ENCODE measurements around the gene ZNF750. TPM values are rescaled to one million over a fixed set of nuclear protein-coding genes. Genes with fewer than 3 reads are reported as not detected.

Gene ZNF750
- total RNA-seq, 1 donor from 2014 or later, result 31.3 TPM

DNA sequence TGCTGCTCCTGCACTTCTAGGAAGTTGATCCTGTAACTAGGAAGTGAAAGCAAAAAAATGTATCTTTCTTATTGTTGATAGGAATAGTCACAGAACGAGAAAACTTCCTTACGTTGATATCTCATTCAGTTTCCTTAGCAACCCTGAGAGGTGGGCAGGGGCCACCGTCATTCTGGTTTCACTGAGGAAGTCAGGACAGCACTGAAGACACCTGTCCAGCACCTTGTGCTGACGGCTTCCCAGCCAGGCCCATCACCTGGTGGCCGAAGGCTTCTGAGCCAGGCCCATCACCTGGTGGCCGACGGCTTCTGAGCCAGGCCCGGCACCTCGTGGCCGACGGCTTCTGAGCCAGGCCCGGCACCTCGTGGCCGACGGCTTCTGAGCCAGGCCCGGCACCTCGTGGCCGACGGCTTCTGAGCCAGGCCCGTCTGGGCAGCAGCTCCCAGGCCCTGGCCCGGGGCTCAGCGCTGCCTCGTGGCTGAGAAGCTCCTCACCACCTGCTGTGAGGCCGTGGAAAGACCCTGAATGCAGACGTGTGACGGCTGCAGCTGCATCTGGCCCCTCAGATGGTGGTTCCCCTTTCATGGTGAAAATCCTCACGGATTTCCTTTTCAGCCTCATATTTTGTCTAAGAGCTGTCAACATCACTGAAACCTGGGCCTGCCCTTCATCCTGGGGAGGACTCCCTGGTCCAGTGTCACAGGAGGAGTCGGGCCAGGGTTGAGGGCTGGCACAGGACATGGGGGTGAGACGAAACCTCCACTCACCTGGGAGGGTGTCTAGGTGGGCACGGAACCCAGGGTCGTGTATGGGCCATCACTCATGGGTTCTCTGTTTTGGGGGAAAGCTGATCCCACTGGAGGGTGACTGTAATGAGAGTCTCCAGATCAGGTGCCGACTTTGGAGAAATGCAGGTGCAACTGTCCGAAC, 33.0 kb upstream of the ZNF750 start:
- DNase-seq, result no peak

DNA sequence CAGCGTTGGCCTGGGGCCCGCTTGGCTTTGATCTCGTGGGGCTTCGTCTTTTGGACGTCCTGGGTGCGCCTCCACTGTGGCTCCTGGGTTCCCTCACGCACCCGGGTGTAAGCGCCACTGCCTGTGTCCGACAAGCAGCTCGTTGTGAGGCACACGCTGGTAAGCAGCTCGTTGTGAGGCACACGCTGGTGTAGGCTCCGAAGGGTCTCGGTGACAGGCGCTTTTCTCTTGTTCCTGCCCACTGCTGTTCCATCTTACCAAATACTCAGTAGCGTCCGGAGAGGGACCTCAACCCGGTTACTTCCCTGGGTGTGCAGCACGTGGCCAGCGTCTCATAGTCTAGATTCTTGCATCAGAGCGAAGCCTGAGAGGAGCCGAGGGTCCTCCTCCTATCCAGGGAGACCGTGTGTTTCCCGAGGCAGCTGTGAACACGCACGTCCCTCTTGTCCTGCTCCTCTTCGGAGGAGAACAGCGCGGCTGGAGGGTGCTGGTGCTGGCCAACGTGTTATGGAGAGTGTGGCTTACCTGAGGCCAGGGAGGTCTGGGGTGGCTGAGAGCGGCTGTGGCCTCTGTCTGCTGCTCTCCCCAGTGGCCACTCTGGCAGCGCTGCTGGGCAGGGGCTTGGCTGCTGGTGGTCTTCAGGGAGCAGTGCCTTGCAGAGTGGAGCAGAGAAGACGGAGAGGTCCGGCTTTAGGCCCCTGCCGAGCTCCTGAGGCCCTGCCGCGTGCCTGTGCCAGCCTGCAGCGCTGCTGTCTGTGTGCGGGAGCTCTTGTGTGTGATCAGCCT, 32.1 kb upstream of the ZNF750 start:
- DNase-seq, result no peak

DNA sequence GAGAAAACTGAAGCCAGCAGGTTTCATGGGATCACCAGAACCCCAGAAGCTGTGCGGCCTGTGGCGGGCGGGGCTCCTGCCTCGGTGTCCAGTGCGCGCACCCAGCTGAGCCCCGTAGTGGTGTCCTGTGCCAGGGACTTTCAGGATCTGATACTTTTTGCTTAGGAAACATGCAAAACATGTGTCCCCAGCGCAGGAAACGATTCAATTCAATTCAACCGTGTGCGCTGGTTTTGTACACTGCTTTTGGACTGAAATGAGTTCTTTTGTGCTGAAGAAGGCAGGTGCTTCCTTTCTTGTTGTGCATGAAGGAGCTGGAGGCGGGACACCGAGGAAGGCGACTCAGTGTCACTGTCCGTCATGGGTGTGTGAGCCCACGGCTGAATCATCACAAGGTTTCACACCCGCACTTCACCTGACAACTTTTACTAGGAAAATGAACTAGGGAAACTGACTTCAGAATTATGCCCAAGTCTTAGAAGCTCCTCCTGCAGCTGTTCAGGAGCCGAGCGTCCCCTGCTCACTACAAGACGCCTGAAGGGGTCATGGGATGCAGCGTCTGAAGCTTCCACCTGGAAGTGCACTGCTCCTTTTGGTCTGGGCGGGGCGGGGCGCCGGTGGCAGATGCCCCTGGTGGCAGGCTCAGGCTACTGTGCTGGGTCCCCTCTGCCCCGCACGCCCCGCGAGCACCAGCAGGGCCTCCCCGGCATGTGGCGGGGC, 31.4 kb upstream of the ZNF750 start:
- no peak for DNase-seq

DNA sequence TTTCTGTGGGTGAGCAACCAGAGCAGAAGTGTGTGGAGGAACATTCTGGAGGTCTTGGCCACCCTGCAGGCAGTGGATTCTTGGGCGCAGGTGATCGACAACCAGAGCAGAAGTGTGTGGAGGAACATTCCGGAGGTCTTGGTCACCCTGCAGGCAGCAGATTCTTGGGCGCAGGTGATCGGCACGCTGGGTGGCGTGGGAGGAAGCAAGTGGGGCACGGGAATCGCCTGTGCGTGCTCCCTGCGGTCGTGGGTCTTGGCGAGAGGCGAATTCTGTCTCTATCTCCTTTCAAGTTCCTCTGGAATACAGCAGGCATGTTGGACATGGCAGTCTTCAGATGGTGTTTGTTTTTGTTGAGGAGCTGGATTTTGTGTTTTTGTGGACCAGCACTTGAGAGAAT, 30.7 kb upstream of the ZNF750 start:
- no peak for DNase-seq

DNA sequence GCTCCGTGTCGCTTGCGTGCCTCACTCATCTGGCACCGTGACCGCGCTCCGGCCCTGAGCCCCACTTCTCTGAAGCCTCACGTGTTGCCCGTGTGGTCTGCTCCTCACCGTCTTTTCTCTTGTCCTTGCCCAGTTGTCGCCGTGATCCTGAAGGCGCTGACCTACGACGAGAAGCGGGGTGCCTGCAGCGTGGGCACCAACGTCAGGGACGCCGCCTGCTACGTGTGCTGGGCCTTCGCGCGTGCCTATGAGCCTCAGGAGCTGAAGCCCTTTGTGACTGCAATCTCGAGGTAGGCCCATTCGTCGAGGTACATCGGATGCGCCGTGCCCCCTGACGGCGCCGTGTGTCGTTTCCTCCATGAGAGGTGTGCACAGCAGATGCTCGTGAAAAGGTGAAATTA, 30.3 kb upstream of the ZNF750 start:
- DNase-seq, result no peak

DNA sequence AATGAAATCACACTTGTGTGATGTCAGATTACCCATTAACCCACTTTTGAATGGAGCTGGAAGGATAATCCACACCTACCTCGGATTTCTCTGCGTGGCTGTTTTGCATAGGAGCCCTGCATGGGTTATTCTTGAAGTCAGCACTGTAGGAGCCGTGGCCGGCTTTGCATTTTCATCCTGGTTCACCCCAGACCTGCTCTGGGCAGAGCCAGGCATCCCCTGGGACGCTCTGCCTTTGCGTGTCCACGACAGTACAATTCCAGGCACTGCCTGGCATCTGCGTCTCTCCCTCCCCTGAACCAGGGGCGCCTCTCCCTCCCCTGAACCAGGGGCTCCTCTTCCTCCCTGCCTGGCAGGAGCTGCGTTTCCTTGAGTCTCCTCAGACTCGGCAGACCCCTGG, 29.7 kb upstream of the ZNF750 start:
- no peak for DNase-seq

DNA sequence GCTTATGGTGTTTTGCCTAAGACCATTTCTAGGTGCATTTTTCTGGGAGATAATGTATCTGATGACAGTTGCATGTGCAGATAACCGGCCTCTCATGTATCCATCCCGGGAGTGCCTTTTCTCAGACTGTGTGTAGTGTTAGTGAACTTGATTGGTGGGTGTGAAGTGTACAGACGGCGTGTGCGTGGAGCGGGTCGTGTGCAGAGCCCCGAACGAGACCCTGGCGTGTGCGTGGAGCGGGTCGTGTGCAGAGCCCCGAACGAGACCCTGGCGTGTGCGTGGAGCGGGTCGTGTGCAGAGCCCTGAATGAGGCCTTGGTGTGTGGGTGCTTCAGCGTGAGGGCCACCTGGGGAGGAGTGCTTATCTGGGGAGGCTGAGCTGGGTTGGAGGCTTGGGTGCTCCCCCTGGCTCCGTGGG, 28.9 kb upstream of the ZNF750 start:
- DNase-seq, result no peak

DNA sequence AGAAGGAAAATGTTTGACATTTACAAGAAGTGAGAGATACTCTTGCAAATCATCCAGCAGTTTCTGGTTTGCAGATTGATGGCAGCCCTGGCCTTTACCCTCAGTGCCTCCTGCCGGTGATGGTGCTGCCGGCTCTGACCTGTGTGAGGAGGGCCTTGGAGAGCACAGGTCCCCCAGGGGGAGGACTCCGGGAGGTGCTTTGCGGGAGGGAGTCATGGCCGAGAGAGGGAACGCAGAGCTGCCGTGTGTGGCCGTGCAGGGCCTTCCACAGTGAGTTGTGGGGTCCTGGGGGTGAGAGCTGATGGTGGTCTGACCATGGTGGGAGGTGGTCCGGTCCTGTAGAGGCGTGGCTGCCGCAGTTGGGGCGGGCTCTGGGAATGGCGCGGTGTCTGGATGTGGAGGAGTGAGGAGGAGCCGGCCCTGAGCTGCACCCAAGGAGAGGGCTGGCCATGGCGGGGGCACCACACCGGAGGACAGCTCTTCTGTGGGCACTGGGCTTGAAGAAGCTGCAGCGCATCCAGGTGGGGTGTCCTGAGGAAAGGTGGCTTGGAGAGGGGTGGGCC, 28.0 kb upstream of the ZNF750 start:
- no peak for DNase-seq

DNA sequence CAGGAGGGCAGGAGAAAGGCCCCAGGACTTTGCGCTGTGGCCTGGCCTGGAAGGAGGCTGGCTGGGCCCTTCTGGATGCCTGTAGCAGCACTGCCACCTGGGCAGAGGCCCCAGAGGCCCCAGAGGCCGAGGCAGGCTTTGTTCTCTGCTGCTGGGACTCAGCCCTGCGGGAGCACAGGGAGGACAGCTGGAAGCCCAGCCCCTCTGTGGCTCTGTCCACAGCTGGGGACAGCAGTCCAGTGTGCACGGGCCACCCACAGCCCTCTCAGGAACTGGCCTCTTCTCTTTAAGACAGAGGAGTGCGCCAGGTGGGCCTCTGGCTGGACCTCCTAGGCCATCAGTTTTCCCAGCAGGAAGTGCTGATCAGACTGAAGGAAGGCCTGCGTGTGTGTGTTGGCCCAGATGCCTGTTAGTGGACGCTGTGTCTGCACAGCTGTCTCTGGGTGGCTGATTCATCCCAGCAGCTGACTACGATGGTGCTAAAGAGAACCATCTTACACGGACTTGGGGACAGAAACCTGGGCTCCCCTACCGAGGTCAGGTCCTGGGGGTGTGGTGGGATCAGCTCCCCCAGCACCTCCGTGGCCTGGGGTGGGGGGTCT, 26.9 kb upstream of the ZNF750 start:
- DNase-seq, result peak; percentile 33

DNA sequence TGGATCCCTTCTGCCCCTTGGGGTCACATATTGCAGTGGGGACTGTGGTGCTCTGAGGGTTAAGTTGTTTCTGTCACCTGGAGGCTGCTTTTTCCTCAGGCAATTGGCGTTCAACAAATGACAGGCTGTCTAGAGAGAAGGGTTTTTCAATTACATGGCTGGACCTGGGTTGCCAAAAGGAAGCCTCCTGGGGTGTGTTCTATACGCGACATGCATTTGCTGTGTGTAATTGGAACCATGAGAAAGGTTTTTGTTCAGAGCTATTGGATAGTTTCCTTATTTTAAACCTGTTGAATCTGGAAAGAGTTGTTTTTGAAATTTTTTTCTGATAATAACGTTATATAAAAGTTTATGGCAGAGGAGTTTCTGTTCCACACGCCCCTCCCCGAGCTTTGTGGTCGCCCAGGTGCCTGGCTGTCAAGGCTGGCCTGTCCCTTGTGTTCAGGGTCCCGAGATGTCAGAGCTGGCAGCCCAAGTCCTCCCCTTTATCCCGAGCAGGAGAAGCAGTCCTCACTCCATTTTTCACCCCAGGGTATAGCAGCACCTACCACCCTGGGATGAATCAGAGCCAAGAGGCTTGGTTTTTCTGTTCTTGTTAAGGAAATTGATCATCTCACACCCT, 26.1 kb upstream of the ZNF750 start:
- DNase-seq, result no peak

DNA sequence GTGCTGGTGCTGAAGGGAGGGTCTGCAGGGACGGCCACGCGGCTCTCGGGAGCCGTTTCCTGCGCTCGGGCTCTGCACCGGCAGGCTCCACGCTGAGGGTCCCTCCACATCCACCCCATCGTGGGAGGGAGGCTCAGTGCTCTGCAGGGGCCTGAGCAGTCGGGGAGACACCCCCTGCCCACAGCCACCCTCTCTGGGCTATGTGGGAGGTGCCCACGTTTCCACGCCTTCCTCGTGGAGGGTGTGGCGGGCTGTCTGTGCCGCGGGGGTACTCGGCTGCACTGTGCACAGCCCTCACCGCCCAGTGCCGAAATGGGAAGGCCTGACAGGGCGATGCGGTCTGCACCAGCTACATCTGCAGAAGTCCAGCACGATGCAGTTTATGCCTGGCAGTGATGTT, 25.5 kb upstream of the ZNF750 start:
- no peak for DNase-seq

DNA sequence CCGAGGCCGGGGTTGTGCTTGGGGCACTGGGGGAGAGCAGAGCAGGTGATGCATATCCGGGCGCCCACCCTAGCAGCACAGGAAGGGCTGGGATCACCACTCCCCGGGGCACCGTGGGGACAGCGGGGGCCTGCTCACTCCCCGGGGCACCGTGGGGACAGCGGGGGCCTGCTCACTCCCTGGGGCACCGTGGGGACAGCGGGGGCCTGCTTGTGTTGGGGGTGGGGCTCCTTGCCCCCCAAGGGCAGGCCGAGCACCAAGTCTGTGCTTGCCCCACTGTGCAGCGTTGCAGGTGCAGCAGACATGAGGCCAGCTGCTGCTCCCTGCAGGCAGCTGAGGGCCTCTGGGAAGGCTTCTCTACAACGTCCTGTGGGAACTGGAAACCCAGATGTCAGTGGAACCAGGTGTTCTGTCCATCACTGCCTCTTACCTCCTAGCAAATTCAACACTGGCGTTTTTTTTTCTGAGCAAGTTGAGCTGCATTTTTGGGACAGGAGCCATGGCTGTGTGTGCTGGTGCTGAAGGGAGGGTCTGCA, 25.0 kb upstream of the ZNF750 start:
- DNase-seq, result no peak

DNA sequence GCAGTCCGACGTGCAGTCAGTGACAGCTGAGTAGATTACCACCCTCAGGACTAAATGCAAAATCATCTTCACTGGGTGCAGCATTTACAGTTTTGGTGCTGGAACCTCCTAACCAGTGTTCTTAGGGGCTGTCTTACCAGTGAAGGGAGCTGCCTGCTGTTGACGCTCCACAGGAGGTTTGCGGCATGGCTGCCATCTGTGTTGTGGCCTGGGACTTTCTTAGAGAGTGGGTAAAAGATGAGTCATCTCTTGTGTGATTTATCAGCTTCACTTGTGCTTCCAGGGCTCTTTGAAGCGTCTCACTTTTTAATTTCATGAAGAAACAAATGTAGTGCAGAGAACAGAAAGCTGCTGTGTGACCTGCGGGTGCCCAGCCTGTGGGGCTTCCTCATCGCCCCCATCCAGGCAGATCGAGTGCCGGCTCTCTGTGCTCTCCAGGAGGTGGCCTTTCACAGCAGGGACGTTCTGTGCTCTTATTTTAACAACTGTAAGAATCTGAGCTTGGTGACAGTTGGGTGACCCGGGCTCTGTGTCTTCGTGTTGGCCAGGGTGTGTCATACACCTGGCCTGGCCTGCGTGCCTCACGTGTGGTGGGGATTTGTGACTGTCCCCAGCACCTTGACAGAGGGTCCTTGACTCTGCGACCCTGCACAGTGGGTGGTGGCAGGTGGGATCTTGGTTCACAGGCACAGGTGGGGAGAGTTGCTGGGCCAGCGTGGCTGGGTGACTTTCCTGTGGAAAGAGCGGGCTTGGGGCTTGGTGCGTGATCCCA, 24.3 kb upstream of the ZNF750 start:
- peak; percentile 39 for DNase-seq

DNA sequence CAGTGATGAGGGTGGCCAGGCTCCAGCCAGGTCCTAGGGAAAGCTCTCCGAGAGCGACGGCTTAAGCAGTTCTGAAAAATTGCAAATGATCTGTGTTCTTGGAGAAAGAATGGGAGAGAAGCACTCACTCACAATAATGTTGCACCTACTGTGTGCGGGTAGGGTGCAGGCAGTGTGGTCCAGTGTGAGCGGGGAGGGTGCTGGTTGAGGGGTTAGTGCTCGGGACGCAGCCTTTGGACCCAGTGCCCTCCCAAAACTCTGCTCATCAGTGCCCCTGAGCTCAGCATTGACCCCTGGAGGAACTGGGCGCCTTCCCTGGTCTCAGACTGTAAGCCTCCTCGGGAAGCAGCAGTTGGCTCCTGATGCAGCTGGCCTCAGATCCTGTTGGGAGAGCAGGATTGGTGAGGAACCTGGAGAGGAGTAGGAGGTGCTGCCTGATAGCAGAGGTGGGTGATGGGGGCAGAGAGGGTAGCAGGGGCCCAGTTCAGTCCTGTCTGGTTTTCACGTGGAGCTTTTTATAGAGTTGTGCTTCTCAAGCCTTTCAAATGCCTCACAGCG, 23.6 kb upstream of the ZNF750 start:
- no peak for DNase-seq

DNA sequence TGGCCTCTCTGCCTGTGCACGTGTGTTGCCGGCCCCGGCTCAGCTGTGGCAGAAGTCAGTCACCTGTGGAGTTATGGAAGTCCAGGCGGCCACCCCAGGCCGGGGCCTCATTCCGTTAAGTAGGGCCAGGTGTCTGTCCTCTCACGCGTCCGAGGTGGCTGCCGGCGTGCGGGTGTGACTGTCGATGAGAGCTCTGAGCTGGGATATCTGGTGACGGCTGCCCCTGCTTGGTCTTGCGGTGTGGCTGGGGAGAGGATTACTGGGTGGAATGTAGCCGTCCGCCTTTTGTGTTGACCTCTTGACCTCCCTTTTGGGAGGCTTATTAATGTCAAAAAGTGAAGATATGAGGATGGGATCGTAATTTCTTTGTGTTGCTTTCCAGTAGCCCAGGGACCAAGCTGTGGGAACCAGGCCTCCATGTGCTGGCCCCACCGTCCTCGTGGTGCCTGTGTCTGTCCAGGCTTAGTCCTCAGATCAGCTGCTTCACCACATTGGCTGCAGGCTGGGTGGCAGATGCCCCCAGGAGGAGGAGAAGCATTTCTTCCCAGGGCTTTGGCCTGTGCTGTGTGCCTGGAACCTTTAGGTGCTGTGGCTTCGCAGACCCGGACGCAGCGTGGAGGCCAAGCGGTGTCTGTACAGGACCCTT, 23.0 kb upstream of the ZNF750 start:
- DNase-seq, result no peak

DNA sequence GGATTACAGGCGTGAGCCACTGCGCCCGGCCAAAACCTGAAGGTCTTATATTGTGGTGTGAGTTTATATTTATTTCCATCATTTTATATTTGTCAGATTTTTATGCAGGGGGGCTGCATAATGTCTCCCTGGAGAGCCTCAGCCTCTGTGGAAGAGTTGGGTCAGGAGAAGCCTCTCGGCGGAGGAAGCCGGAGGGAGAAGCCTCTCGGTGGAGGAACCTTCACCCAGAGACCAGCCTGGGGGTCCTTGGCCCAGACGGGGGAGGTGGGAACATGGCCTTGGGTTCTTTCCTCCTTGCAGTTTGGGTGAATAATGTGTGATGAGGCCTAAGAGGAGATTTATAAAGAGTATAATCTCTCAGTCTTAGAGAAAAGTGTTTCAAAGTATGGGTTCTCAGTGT, 22.4 kb upstream of the ZNF750 start:
- DNase-seq, result no peak

DNA sequence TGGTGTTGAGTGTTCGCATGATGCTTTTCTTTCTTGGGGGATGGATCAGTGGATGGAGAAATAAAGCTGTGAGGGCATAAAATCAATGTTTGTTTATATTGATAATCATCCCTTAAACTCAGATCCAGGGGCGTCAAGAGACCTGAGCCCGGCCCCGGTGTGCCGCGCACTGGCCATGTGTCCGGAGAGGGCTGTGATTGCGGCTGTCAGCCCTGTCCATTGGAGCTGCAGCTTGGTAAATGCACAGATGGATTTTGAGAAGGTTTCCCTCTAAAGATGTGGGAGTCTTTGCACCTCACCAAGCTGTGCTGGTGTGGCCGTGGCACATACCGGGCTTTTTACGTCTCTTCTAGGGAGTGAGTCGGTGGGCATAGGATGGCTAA, 21.6 kb upstream of the ZNF750 start:
- no peak for DNase-seq

DNA sequence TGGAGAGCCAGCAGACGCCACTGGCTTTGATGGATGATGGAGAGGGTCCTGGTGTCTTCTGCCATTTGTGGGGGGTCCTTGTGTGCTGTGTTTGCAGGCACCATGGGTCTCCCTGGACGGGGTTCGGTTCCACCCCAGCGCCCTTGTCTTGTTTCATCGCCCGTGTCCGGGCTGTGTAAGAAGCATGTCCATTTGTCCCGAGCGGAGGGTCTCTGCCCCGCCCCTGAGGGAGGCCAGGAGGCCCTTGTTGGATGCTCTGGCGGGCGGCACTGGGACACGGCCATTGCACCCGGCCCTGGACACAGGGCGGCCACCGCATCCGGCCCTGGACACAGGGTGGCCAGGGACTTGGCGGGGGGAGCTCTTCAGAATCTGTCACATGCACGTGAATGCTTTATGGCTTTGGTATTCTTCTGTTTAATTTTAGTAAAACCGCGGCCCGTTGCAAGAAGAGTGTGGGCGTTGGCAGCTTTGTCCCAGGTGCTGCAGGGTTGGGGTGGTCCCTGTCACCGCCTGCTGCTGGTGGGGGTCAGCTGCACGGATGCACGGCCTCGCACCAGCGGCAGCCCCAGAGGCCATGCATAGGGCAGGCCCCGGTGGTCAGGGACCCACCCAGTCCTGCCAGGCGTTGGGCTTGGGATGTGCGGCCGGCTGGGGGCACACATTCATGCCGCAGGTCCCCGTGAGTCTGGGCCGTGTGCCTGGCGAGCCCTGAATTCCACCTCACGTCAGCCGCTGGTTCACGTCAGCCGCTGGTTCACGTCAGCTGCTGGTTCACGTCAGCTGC, 21.0 kb upstream of the ZNF750 start:
- DNase-seq, result no peak

Measured in skin of body (tissue), 2 donors.